Lower lobe of right lung (tissue), 2 donors: ENCODE measurements around the gene PGAM1. TPM values are rescaled to one million over a fixed set of nuclear protein-coding genes. Genes with fewer than 3 reads are reported as not detected.

Experiments
- ATAC-seq, 2 donors: fragments of 200-7000 bp; cut with Tn5 transposase; one replicate each; pipeline ENCODE4 v1.9.1; 2020 to 2022; ENCODE audit warnings: mild to moderate bottlenecking in 2 of 2, moderate library complexity in 2 of 2
- DNase-seq: peaks from one replicate; pipeline ENCODE4 v3.0.0-alpha.2; 2020
- H3K27ac ChIP-seq: fragments of 200-600 bp; one replicate; pipeline ENCODE4 v1.8.0; 2022
- H3K27me3 ChIP-seq: fragments of 200-600 bp; one replicate; pipeline ENCODE4 v1.8.0; 2022; ENCODE audit warnings: low read depth
- H3K36me3 ChIP-seq: fragments of 200-600 bp; one replicate; pipeline ENCODE4 v1.8.0; 2022; ENCODE audit warnings: mild to moderate bottlenecking
- H3K4me1 ChIP-seq: fragments of 200-600 bp; one replicate; pipeline ENCODE4 v1.8.0; 2022
- H3K4me3 ChIP-seq: fragments of 200-600 bp; one replicate; pipeline ENCODE4 v1.8.0; 2022; ENCODE audit warnings: mild to moderate bottlenecking
- H3K9me3 ChIP-seq: fragments of 200-600 bp; one replicate; pipeline ENCODE4 v1.8.0; 2022
- intact Hi-C: fragments of 100-400 bp; cut with DNase I; formaldehyde crosslinking; loops from one replicate; pipeline ENCODE4 v1.11.0; 2022
- total RNA-seq: library from RNA; stranded (reverse); fragmentation: NEBNext Ultra II Directional; extraction: Animal tissue kit (Norgen Biotek cat#: 25700); gene quantifications from one replicate; pipeline ENCODE4 v1.2.1, GENCODE V29; 2021
- TF ChIP-seq, protein P1 (sequence below): fragments of 200-600 bp; IDR thresholded peaks from one replicate; pipeline ENCODE4 v1.8.0; 2022; ENCODE audit warnings: antibody characterized with exemption, mild to moderate bottlenecking
- donor health status: DM: no; HTN: yes; CAD: no; lungs with severe emphysema.

PGAM1 gene
- total RNA-seq, 1 donor from 2014 or later = 133 TPM

GRCh38 chr10:97445357-97445721 lies 19.3 kb downstream of the PGAM1 start:
- ATAC-seq = no peak
- H3K27me3 ChIP-seq = no peaks in the 10 kb centered on the region

GRCh38 chr10:97445722-97446639 lies 20.0 kb downstream of the PGAM1 start, which contains the start of the genes EXOSC1 and ZDHHC16:
TSS of gene EXOSC1 (minus strand) at chr10:97446006. CDS start at chr10:97445985, 21 bp downstream.
TSS of gene ZDHHC16 (plus strand) at chr10:97446175. CDS start at chr10:97451676, 5,501 bp downstream.
- H3K36me3 ChIP-seq = peaks cover 18% of the 10 kb centered on the region

More at GRCh38 chr10:97445357-97445721, 19.3 kb downstream of the PGAM1 start:
- Histone ChIP-seq H3K27ac (peak overlapping the region; percentile 78), H3K4me1 (peaks cover 48% of the 10 kb centered on the region), H3K4me3 (peak overlapping the region; percentile 93), H3K36me3 (peaks cover 25% of the 10 kb centered on the region), H3K9me3 (no peaks in the 10 kb centered on the region)
- TF ChIP-seq, protein P1, sequence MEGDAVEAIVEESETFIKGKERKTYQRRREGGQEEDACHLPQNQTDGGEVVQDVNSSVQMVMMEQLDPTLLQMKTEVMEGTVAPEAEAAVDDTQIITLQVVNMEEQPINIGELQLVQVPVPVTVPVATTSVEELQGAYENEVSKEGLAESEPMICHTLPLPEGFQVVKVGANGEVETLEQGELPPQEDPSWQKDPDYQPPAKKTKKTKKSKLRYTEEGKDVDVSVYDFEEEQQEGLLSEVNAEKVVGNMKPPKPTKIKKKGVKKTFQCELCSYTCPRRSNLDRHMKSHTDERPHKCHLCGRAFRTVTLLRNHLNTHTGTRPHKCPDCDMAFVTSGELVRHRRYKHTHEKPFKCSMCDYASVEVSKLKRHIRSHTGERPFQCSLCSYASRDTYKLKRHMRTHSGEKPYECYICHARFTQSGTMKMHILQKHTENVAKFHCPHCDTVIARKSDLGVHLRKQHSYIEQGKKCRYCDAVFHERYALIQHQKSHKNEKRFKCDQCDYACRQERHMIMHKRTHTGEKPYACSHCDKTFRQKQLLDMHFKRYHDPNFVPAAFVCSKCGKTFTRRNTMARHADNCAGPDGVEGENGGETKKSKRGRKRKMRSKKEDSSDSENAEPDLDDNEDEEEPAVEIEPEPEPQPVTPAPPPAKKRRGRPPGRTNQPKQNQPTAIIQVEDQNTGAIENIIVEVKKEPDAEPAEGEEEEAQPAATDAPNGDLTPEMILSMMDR = no peak
- intact Hi-C loops = no loop called here
- DNase-seq = no peak

GRCh38 chr10:97450828-97451227 lies 24.8 kb downstream of the PGAM1 start:
- Histone ChIP-seq H3K27ac (peak overlapping the region; percentile 25), H3K36me3 (peaks cover 40% of the 10 kb centered on the region), H3K9me3 (no peaks in the 10 kb centered on the region), H3K4me1 (peaks cover 77% of the 10 kb centered on the region), H3K27me3 (no peaks in the 10 kb centered on the region), H3K4me3 (no peak overlapping the region)
- intact Hi-C loops = no loop called here
- TF ChIP-seq, protein P1 = no peak
- ATAC-seq = no peak
- no peak for DNase-seq

More at GRCh38 chr10:97445722-97446639, 20.0 kb downstream of the PGAM1 start, which contains the start of the genes EXOSC1 and ZDHHC16:
- Histone ChIP-seq H3K27me3 (no peaks in the 10 kb centered on the region), H3K27ac (peak within 1 kb of the TSS; percentile 78), H3K4me3 (peak within 1 kb of the TSS; percentile 93), H3K4me1 (peaks cover 54% of the 10 kb centered on the region), H3K9me3 (no peaks in the 10 kb centered on the region)
- intact Hi-C loops = no loop called here
- ATAC-seq (peak; percentile 97), DNase-seq (peak; percentile 94)
- TF ChIP-seq, protein P1 = no peak

DNA sequence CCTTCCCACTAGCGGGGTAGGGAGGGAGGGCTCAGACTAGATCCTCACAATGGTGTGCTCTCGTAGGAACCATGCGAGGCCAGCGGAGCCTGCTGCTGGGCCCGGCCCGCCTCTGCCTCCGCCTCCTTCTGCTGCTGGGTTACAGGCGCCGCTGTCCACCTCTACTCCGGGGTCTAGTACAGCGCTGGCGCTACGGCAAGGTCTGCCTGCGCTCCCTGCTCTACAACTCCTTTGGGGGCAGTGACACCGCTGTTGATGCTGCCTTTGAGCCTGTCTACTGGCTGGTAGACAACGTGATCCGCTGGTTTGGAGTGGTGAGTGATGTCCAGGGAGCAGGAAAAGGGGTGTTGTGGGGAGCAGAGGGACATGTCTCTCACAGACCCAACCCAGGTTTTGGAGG lies 25.6 kb downstream of the PGAM1 start:
- peaks cover 74% of the 10 kb centered on the region for H3K4me1 ChIP-seq

DNA sequence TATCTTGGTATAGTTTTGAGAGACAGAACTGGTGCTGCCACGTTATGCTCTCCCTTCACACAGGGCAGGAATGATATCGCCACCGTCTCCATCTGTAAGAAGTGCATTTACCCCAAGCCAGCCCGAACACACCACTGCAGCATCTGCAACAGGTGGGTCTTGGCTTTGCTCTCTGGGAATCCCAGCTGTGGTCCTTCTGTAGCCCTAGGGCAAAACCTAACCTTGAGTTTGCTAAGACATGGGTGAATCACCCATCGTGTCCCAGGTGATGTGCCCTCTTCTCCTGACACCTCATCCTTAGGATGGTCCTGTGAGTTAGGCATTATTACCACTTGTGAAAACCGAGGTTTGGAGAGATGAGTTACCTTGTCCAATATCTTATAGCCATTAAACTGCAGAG lies 26.4 kb downstream of the PGAM1 start:
- intact Hi-C loops = no loop called here
- no peak for ATAC-seq
- DNase-seq = no peak
- peaks cover 55% of the 10 kb centered on the region for H3K36me3 ChIP-seq
- no peaks in the 10 kb centered on the region for H3K9me3 ChIP-seq
- H3K27me3 ChIP-seq = no peaks in the 10 kb centered on the region
- TF ChIP-seq, protein P1 = no peak
- H3K4me3 ChIP-seq = no peak overlapping the region
- peaks cover 66% of the 10 kb centered on the region for H3K4me1 ChIP-seq
- no peak overlapping the region for H3K27ac ChIP-seq

More for the DNA sequence above, 25.6 kb downstream of the PGAM1 start:
- no peak for ATAC-seq
- Histone ChIP-seq H3K27me3 (no peaks in the 10 kb centered on the region), H3K36me3 (peaks cover 47% of the 10 kb centered on the region), H3K4me3 (no peak overlapping the region), H3K9me3 (no peaks in the 10 kb centered on the region), H3K27ac (peak overlapping the region; percentile 25)
- no peak for DNase-seq
- TF ChIP-seq, protein P1 = no peak
- intact Hi-C loops = no loop called here
